DND-41 (cell line): Measurements from ENCODE around the gene RPN2.

ENCODE experiments used
- ATAC-seq: fragments of 200-7000 bp; cut with Tn5 transposase; 3 replicates; pipeline ENCODE4 v1.9.1; 2021; ENCODE audit warnings: low read depth; ENCODE audit not compliant: insufficient read depth
- DNase-seq: peaks from one replicate; pipeline ENCODE4 v3.0.0-alpha.2; 2020
- H2AFZ ChIP-seq: 2 replicates; pipeline ENCODE4 v1.6.0; 2012; ENCODE audit warnings: low read depth, low read length
- H3K27ac ChIP-seq: 2 replicates; pipeline ENCODE4 v1.5.1; 2012; ENCODE audit warnings: low read length, inconsistent platforms
- H3K27me3 ChIP-seq: fragments of 200-600 bp; sonication (generic); 2 replicates; pipeline ENCODE4 v1.6.0; 2012; ENCODE audit warnings: low read length, mild to moderate bottlenecking, inconsistent platforms; ENCODE audit not compliant: insufficient read depth, poor library complexity
- H3K36me3 ChIP-seq: 2 replicates; pipeline ENCODE4 v1.5.1; 2012; ENCODE audit warnings: low read length, inconsistent platforms; ENCODE audit not compliant: insufficient read depth
- H3K4me1 ChIP-seq: 2 replicates; pipeline ENCODE4 v1.5.1; 2012; ENCODE audit warnings: mild to moderate bottlenecking, low read length; ENCODE audit not compliant: insufficient read depth
- H3K4me2 ChIP-seq: 2 replicates; pipeline ENCODE4 v1.6.0; 2012; ENCODE audit warnings: mild to moderate bottlenecking, moderate library complexity, low read length, inconsistent platforms; ENCODE audit not compliant: insufficient read depth
- H3K4me3 ChIP-seq, 2 experiments: fragments of 200-600 bp in 1 of 2; shearing (Covaris generic) in 1 of 2; 2 replicates each; pipeline ENCODE4 v1.5.1; 2012 to 2016; ENCODE audit warnings: inconsistent platforms in 2 of 2, low read length in 2 of 2, mild to moderate bottlenecking in 2 of 2, low read depth in 1 of 2, moderate library complexity in 1 of 2
- H3K79me2 ChIP-seq: 2 replicates; pipeline ENCODE4 v1.6.0; 2012; ENCODE audit warnings: low read length, inconsistent platforms; ENCODE audit not compliant: insufficient read depth
- H3K9ac ChIP-seq: 2 replicates; pipeline ENCODE4 v1.6.0; 2012; ENCODE audit warnings: low read depth, mild to moderate bottlenecking, inconsistent platforms, low read length, moderate library complexity
- H3K9me3 ChIP-seq: 2 replicates; pipeline ENCODE4 v1.5.1; 2012; ENCODE audit warnings: low read length, moderate library complexity, mild to moderate bottlenecking, inconsistent platforms; ENCODE audit not compliant: insufficient read depth, severe bottlenecking
- H4K20me1 ChIP-seq: 2 replicates; pipeline ENCODE4 v1.6.0; 2012; ENCODE audit warnings: low read length; ENCODE audit not compliant: insufficient read depth
- EZH2 ChIP-seq: IDR thresholded peaks from 3 replicates; pipeline ENCODE4 v1.6.1; 2012; ENCODE audit warnings: borderline replicate concordance, low read depth, mild to moderate bottlenecking, moderate library complexity, low read length, inconsistent platforms; ENCODE audit not compliant: severe bottlenecking
- TF ChIP-seq, protein P1 (sequence below): IDR thresholded peaks from 2 replicates; pipeline ENCODE4 v1.5.1; 2012; ENCODE audit warnings: borderline replicate concordance, low read length, moderate library complexity, mild to moderate bottlenecking; ENCODE audit not compliant: poor library complexity, severe bottlenecking; ENCODE audit errors: extremely low read depth

The RPN2 gene

DNA sequence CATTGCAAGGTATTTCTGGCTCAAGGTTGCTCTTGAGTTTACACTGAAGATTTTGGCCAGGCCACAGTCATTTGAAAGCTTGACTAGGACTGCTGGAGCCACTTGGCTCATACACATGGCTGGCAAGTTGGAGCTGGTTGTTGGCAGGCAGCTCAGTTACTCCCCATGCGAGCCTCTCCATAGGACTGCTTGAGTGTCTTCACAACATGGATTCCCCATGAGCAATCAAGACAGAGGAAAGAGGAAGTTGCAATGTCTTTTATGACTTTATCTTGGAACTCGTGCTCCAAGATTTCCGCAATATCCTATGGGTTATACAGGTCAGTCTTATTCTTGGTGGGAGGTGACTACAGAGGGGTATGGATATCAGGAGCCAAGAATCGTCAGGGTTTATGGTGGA, 109.0 kb downstream of the RPN2 start:
- peaks cover 38% of the 10 kb centered on the region for H3K79me2 ChIP-seq
- peak overlapping the region; percentile 45; the same call in 1 of the 2 replicates for H2AFZ ChIP-seq
- peak overlapping the region; percentile 92; the same call in 1 of the 2 replicates for H3K4me2 ChIP-seq
- DNase-seq (no peak), ATAC-seq (no peak)
- H3K27ac ChIP-seq: no peak overlapping the region
- peaks cover 21% of the 10 kb centered on the region for H3K36me3 ChIP-seq
- H3K4me1 ChIP-seq: peaks cover 25% of the 10 kb centered on the region
- H3K9ac ChIP-seq: no peak overlapping the region
- no peaks in the 10 kb centered on the region for H3K27me3 ChIP-seq
- no peaks in the 10 kb centered on the region for H3K9me3 ChIP-seq
- TF ChIP-seq, protein P1, sequence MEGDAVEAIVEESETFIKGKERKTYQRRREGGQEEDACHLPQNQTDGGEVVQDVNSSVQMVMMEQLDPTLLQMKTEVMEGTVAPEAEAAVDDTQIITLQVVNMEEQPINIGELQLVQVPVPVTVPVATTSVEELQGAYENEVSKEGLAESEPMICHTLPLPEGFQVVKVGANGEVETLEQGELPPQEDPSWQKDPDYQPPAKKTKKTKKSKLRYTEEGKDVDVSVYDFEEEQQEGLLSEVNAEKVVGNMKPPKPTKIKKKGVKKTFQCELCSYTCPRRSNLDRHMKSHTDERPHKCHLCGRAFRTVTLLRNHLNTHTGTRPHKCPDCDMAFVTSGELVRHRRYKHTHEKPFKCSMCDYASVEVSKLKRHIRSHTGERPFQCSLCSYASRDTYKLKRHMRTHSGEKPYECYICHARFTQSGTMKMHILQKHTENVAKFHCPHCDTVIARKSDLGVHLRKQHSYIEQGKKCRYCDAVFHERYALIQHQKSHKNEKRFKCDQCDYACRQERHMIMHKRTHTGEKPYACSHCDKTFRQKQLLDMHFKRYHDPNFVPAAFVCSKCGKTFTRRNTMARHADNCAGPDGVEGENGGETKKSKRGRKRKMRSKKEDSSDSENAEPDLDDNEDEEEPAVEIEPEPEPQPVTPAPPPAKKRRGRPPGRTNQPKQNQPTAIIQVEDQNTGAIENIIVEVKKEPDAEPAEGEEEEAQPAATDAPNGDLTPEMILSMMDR: no peak
- no peak for TF ChIP-seq EZH2
- H3K4me3 ChIP-seq: no peak overlapping the region
- no peaks in the 10 kb centered on the region; the same call in 1 of the 2 replicates for H4K20me1 ChIP-seq

DNA sequence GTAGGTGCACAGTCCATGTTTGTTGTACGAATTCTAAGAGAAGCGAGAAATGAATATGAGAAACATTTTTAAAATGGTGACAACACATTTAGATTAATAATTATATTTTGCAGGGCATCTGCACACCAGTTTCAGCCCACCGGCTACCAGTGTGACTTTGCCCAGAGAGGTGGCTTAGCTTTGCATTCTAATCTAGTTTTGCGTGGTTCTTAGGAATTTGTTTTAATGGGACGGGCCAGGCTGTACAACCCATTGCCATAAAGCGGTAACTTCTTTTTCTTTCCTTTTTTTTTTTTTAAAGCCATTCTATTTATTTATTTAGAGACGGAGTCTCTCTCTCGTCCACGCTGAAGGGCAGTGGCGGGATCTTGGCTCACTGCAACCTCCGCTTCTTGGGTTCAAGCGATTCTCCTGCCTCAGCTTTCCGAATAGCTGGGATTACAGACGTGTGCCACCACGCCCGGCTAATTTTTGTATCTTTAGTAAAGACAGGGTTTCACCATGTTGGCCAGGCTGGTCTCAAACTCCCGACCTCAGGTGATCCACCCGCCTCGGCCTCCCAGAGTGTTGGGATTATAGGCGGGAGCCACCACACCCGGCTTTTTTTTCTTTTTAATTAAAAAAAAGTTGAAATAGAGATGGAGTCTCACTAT, 111.2 kb downstream of the RPN2 start:
- TF ChIP-seq, protein P1: no peak
- no peak for TF ChIP-seq EZH2
- peaks cover 16% of the 10 kb centered on the region; the same call in 1 of the 2 replicates for H4K20me1 ChIP-seq
- ATAC-seq (no peak), DNase-seq (no peak)
- no peaks in the 10 kb centered on the region for H3K9me3 ChIP-seq
- H3K27me3 ChIP-seq: no peaks in the 10 kb centered on the region
- H3K4me3 ChIP-seq: peak overlapping the region; percentile 93 to 99
- peaks cover 60% of the 10 kb centered on the region for H3K79me2 ChIP-seq
- peaks cover 28% of the 10 kb centered on the region for H3K36me3 ChIP-seq
- H3K27ac ChIP-seq: peak overlapping the region; percentile 97
- peak overlapping the region; percentile 92 for H3K4me2 ChIP-seq
- peak overlapping the region; percentile 97 for H3K9ac ChIP-seq
- H2AFZ ChIP-seq: peak overlapping the region; percentile 99
- H3K4me1 ChIP-seq: peaks cover 27% of the 10 kb centered on the region
